Measurements from ENCODE around the gene FAM216B. TPM values are rescaled to one million over a fixed set of nuclear protein-coding genes. Genes with fewer than 3 reads are reported as not detected.
"Not testable (repeated sequence)": the region's sequence is repeated elsewhere in the genome, so short reads cannot be mapped to it uniquely, and the experiment has no call there.

The FAM216B gene
- total RNA-seq, 6 experiments from 2014 or later: not detected

- TF ChIP-seq CTCF (IDR thresholded peaks at IDR 0.05): no peak
- no peaks in the 10 kb centered on the region for H3K36me3 Mint-ChIP-seq (ENCODE audit: low read depth)
- H3K4me3 Mint-ChIP-seq: no peak overlapping the region
- peaks cover 16% of the 10 kb centered on the region for H3K4me1 Mint-ChIP-seq (ENCODE audit: low read depth)
- H3K9me3 Mint-ChIP-seq: no peaks in the 10 kb centered on the region; the same call in 1 of the 2 replicates
- DNase-seq: no peak
- H3K27me3 Mint-ChIP-seq (ENCODE audit: insufficient read depth): peaks cover 6% of the 10 kb centered on the region
- H3K27ac Mint-ChIP-seq: no peak overlapping the region
Observed at GRCh38 chr13:42760951-42761350, 20.4 kb upstream of the FAM216B start.

- Mint-ChIP-seq H3K9me3 (no peaks in the 10 kb centered on the region), H3K36me3 (ENCODE audit: low read depth) (no peaks in the 10 kb centered on the region), H3K4me3 (0 out of 2 replicates have a peak overlapping the region, but pooled peaks have one; percentile 27), H3K27me3 (ENCODE audit: insufficient read depth) (peaks cover 6% of the 10 kb centered on the region), H3K4me1 (ENCODE audit: low read depth) (peaks cover 16% of the 10 kb centered on the region), H3K27ac (peak overlapping the region; percentile 79)
- peak; percentile 43 for DNase-seq
- no peak for TF ChIP-seq CTCF (IDR thresholded peaks at IDR 0.05)
Observed at GRCh38 chr13:42762251-42762650, 19.1 kb upstream of the FAM216B start.

GRCh38 chr13:42762917-42763316 lies 18.5 kb upstream of the FAM216B start:
- H3K27ac Mint-ChIP-seq: peak overlapping the region; percentile 79
- peaks cover 9% of the 10 kb centered on the region for H3K27me3 Mint-ChIP-seq (ENCODE audit: insufficient read depth)
- H3K9me3 Mint-ChIP-seq: no peaks in the 10 kb centered on the region
- H3K4me1 Mint-ChIP-seq (ENCODE audit: low read depth): peaks cover 16% of the 10 kb centered on the region
- no peak overlapping the region for H3K4me3 Mint-ChIP-seq
- no peak for TF ChIP-seq CTCF (IDR thresholded peaks at IDR 0.05)
- peak; percentile 79 for DNase-seq
- H3K36me3 Mint-ChIP-seq (ENCODE audit: low read depth): no peaks in the 10 kb centered on the region

GRCh38 chr13:42766016-42766415 lies 15.4 kb upstream of the FAM216B start:
- H3K36me3 Mint-ChIP-seq (ENCODE audit: low read depth): no peaks in the 10 kb centered on the region

GRCh38 chr13:42769650-42770049 lies 11.7 kb upstream of the FAM216B start:
- Mint-ChIP-seq H3K27me3 (ENCODE audit: insufficient read depth) (peaks cover 16% of the 10 kb centered on the region), H3K9me3 (no peaks in the 10 kb centered on the region; the same call in none of the 2 replicates), H3K36me3 (ENCODE audit: low read depth) (no peaks in the 10 kb centered on the region), H3K4me3 (no peak overlapping the region), H3K4me1 (ENCODE audit: low read depth) (no peaks in the 10 kb centered on the region), H3K27ac (no peak overlapping the region)
- no peak for DNase-seq
- peak; percentile 19; the same call in 1 of the 2 replicates for TF ChIP-seq CTCF (IDR thresholded peaks at IDR 0.05)

More at GRCh38 chr13:42766016-42766415, 15.4 kb upstream of the FAM216B start:
- no peak for TF ChIP-seq CTCF (IDR thresholded peaks at IDR 0.05)
- H3K4me1 Mint-ChIP-seq (ENCODE audit: low read depth): peaks cover 16% of the 10 kb centered on the region
- H3K27me3 Mint-ChIP-seq (ENCODE audit: insufficient read depth): peaks cover 4% of the 10 kb centered on the region
- DNase-seq: no peak
- H3K27ac Mint-ChIP-seq: no peak overlapping the region
- no peak overlapping the region for H3K4me3 Mint-ChIP-seq
- no peaks in the 10 kb centered on the region for H3K9me3 Mint-ChIP-seq

GRCh38 chr13:42776558-42776957 lies 4.8 kb upstream of the FAM216B start:
- H3K4me1 Mint-ChIP-seq (ENCODE audit: low read depth); H3K9me3 Mint-ChIP-seq; H3K36me3 Mint-ChIP-seq (ENCODE audit: low read depth); H3K27ac Mint-ChIP-seq; H3K4me3 Mint-ChIP-seq; DNase-seq: not testable (repeated sequence)
- H3K27me3 Mint-ChIP-seq (ENCODE audit: insufficient read depth): peaks cover 23% of the 10 kb centered on the region

Measured in HFFc6 (cell line).